Endothelial cell of umbilical vein (primary cell): ENCODE measurements around the gene FANCE. TPM values are rescaled to one million over a fixed set of nuclear protein-coding genes. Genes with fewer than 3 reads are reported as not detected.

Experiments used
- BruUV-seq: library from RNA; stranded (reverse); fragments of 400-500 nt; replicated peaks from 2 replicates; lab custom pipeline; 2021; lab: Mats Ljungman, UMichigan
- CTCF ChIA-PET: fragments of 300-600, 350-600 bp; sonication (Branson Sonifier 250); formaldehyde crosslinking; loops from one replicate; lab custom pipeline; 2021; ENCODE audit warnings: antibody characterized with exemption, inconsistent platforms; lab: Charles Lee
- POLR2A ChIA-PET: fragments of 300-600, 350-600 bp; sonication (Branson Sonifier 250); formaldehyde crosslinking; loops from one replicate; lab custom pipeline; 2021; ENCODE audit warnings: antibody characterized with exemption, inconsistent platforms; lab: Charles Lee
- DNase-seq: peaks from one replicate; pipeline ENCODE4 v3.0.0-alpha.2; 2011; ENCODE audit warnings: low read depth, low spot score
- FAIRE-seq: peaks from 2 replicates; lab custom pipeline; 2011; peaks lifted over from hg19 to GRCh38; lab: Jason Lieb, UNC
- H2AFZ ChIP-seq: 2 replicates; pipeline ENCODE4 v1.6.0; 2012; ENCODE audit warnings: low read depth, low read length, control low read depth, inconsistent platforms
- H3K27ac ChIP-seq: 2 replicates; pipeline ENCODE4 v1.5.1; 2011; ENCODE audit warnings: low read depth, mild to moderate bottlenecking, control low read depth, low read length, moderate library complexity; ENCODE audit not compliant: insufficient read depth
- H3K27me3 ChIP-seq, 2 experiments: 2 replicates each; pipeline versions ENCODE4 v1.6.0 to v1.6.1; 2011; ENCODE audit warnings: low read length in 2 of 2, mixed read lengths in 1 of 2; ENCODE audit not compliant: control insufficient read depth in 2 of 2, insufficient read depth in 2 of 2
- H3K36me3 ChIP-seq, 2 experiments: 2 replicates in 1 of 2; 3 replicates in 1 of 2; pipeline ENCODE4 v1.5.1; 2011; ENCODE audit warnings: low read length in 2 of 2, mild to moderate bottlenecking in 1 of 2, moderate library complexity in 1 of 2; ENCODE audit not compliant: control insufficient read depth in 2 of 2, insufficient read depth in 2 of 2; ENCODE audit errors: extremely low read depth in 1 of 2
- H3K4me1 ChIP-seq: 3 replicates; pipeline ENCODE4 v1.5.1; 2011; ENCODE audit warnings: mild to moderate bottlenecking, low read length; ENCODE audit not compliant: control insufficient read depth, insufficient read depth; ENCODE audit errors: extremely low read depth
- H3K4me2 ChIP-seq: 2 replicates; pipeline ENCODE4 v1.6.1; 2011; ENCODE audit warnings: low read length, control low read depth, mixed read lengths; ENCODE audit not compliant: insufficient read depth
- H3K4me3 ChIP-seq, 3 experiments: fragments of 200-600 bp in 1 of 3; sonication (generic), shearing (Covaris generic) in 1 of 3; replicated peaks in 1 of 3; 2 replicates each; pipeline ENCODE4 v1.5.1; 2011 to 2016; ENCODE audit warnings: control low read depth in 3 of 3, low read length in 3 of 3, mild to moderate bottlenecking in 2 of 3, inconsistent platforms in 1 of 3, low read depth in 1 of 3, moderate library complexity in 1 of 3; ENCODE audit not compliant: insufficient read depth in 1 of 3
- H3K79me2 ChIP-seq: 2 replicates; pipeline ENCODE4 v1.6.0; 2012; ENCODE audit warnings: low read length, inconsistent platforms; ENCODE audit not compliant: control insufficient read depth, insufficient read depth
- H3K9ac ChIP-seq: replicated peaks from 2 replicates; pipeline ENCODE3; 2011; ENCODE audit warnings: low read length, control low read depth; ENCODE audit not compliant: insufficient read depth; ENCODE audit errors: extremely low read depth
- H3K9me1 ChIP-seq: replicated peaks from 3 replicates; pipeline ENCODE4 v1.6.0; 2011; ENCODE audit warnings: mild to moderate bottlenecking, low read length; ENCODE audit not compliant: control insufficient read depth, insufficient read depth; ENCODE audit errors: extremely low read depth
- H3K9me3 ChIP-seq: replicated peaks from 2 replicates; pipeline ENCODE4 v1.5.1; 2012; ENCODE audit warnings: low read length, inconsistent platforms; ENCODE audit not compliant: control insufficient read depth, insufficient read depth
- H4K20me1 ChIP-seq: replicated peaks from 2 replicates; pipeline ENCODE3; 2011; ENCODE audit warnings: mild to moderate bottlenecking, low read length; ENCODE audit not compliant: control insufficient read depth, insufficient read depth; ENCODE audit errors: extremely low read depth
- CTCF ChIP-seq, 2 donors: IDR thresholded peaks; 1 replicate in 1 of 2; 2 replicates in 1 of 2; pipeline ENCODE4 v1.5.1; 2011; ENCODE audit warnings: low read length in 2 of 2, mild to moderate bottlenecking in 2 of 2, moderate library complexity in 2 of 2, control low read depth in 1 of 2, inconsistent platforms in 1 of 2, low read depth in 1 of 2; ENCODE audit not compliant: insufficient read depth in 1 of 2; ENCODE audit errors: extremely low read depth in 1 of 2
- EZH2 ChIP-seq: IDR thresholded peaks from 2 replicates; pipeline ENCODE4 v1.6.1; 2012; ENCODE audit warnings: borderline replicate concordance, low read depth, mild to moderate bottlenecking, moderate library complexity, low read length, inconsistent platforms; ENCODE audit not compliant: severe bottlenecking
- FOS ChIP-seq: IDR thresholded peaks from 2 replicates; pipeline ENCODE4 v1.6.1; 2011; ENCODE audit warnings: mild to moderate bottlenecking, low read length, moderate library complexity, borderline replicate concordance; ENCODE audit not compliant: insufficient read depth
- GATA2 ChIP-seq: IDR thresholded peaks from 2 replicates; pipeline ENCODE4 v1.7.0; 2011; ENCODE audit warnings: low read depth, mild to moderate bottlenecking, moderate library complexity, mixed read lengths, low read length; ENCODE audit not compliant: insufficient read length, insufficient read depth
- JUN ChIP-seq: IDR thresholded peaks from 2 replicates; pipeline ENCODE4 v1.6.1; 2011; ENCODE audit warnings: borderline replicate concordance, low read depth; ENCODE audit not compliant: insufficient read length, insufficient read depth
- MAX ChIP-seq: IDR thresholded peaks from 2 replicates; pipeline ENCODE4 v1.6.1; 2011; ENCODE audit not compliant: insufficient read depth, insufficient read length
- MYC ChIP-seq: IDR thresholded peaks from one replicate; pipeline ENCODE4 v1.6.1; 2011; ENCODE audit warnings: mild to moderate bottlenecking, low read depth, low read length
- POLR2A ChIP-seq: IDR thresholded peaks from 2 replicates; pipeline ENCODE4 v1.6.1; 2012; ENCODE audit warnings: low read depth, mild to moderate bottlenecking, control low read depth, low read length
- POLR2AphosphoS5 ChIP-seq: IDR thresholded peaks from 2 replicates; pipeline ENCODE4 v1.6.1; 2012; ENCODE audit warnings: low read depth, mild to moderate bottlenecking, control low read depth, low read length, moderate library complexity; ENCODE audit not compliant: insufficient read depth
- dilution Hi-C: fragments of 300-500 bp; cut with MboI; formaldehyde crosslinking; loops from one replicate; pipeline ENCODE4 v1.15.0; 2019; ENCODE audit warnings: low sequenced_read_pairs; ENCODE audit not compliant: extremely low pct_ligation_motif_present
- intact Hi-C: fragments of 100-400 bp; cut with micrococcal nuclease; formaldehyde crosslinking; loops from one replicate; pipeline ENCODE4 v1.10.0; 2022
- polyA plus RNA-seq, 4 experiments: library from polyadenylated mRNA; depleted of rRNA in 3 of 4; stranded (reverse) in 3 of 4; unstranded in 1 of 4; fragments of >200 nt; gene quantifications; 2 replicates each; pipeline versions ENCODE4 v1.2.1 to v1.2.3, GENCODE V29; 2011 to 2012; ENCODE audit warnings: missing spikeins in 1 of 4
- total RNA-seq: library from RNA; stranded (reverse); gene quantifications from 2 replicates; pipeline ENCODE4 v1.2.3, GENCODE V29; 2021

Gene FANCE
- total and polyA plus RNA-seq, 2 donors (not counting 3 experiments of a cell fraction or from before 2014, with no cell fraction given) = 9.1 to 12.7 TPM

- no peak overlapping the region for H3K4me3 ChIP-seq
- H3K27ac ChIP-seq = no peak overlapping the region
- no peaks in the 10 kb centered on the region for H4K20me1 ChIP-seq
- POLR2A ChIA-PET = no interaction called here
- no peaks in the 10 kb centered on the region for H3K36me3 ChIP-seq
- dilution Hi-C loops (no loop called here), intact Hi-C loops (no loop called here)
- BruUV-seq = no TSS peak
- FAIRE-seq (no peak), DNase-seq (no peak)
- H3K9ac ChIP-seq = no peak overlapping the region
- CTCF ChIA-PET = no interaction called here
- TF ChIP-seq MAX (no peak), JUN (no peak), GATA2 (no peak), POLR2AphosphoS5 (no peak), MYC (no peak), EZH2 (peak; percentile 22), POLR2A (no peak), FOS (no peak)
- no peaks in the 10 kb centered on the region for H3K79me2 ChIP-seq
- no peak overlapping the region for H3K4me2 ChIP-seq
- no peaks in the 10 kb centered on the region for H3K9me1 ChIP-seq
- H3K27me3 ChIP-seq = peaks cover 24 to 39% of the 10 kb centered on the region in 2 experiments
- no peak overlapping the region for H2AFZ ChIP-seq
- no peaks in the 10 kb centered on the region for H3K9me3 ChIP-seq
- no peaks in the 10 kb centered on the region for H3K4me1 ChIP-seq
Observed at GRCh38 chr6:35511562-35511941, 59.4 kb downstream of the FANCE start.

- Histone ChIP-seq H3K4me3 (no peak overlapping the region), H3K79me2 (no peaks in the 10 kb centered on the region), H3K4me2 (no peak overlapping the region), H3K27ac (no peak overlapping the region), H2AFZ (no peak overlapping the region), H3K9ac (no peak overlapping the region), H4K20me1 (no peaks in the 10 kb centered on the region), H3K27me3 (peaks cover 21 to 35% of the 10 kb centered on the region in 2 experiments), H3K9me1 (no peaks in the 10 kb centered on the region), H3K9me3 (no peaks in the 10 kb centered on the region), H3K4me1 (no peaks in the 10 kb centered on the region), H3K36me3 (no peaks in the 10 kb centered on the region)
- TF ChIP-seq GATA2 (no peak), MAX (no peak), POLR2A (no peak), JUN (no peak), FOS (no peak), EZH2 (no peak), CTCF (IDR thresholded peaks at IDR 0.05; ENCODE audit: extremely low read depth in 1 of 2, insufficient read depth in 1 of 2, low read depth in 1 of 2, low read length in 2 of 2) (no peak), POLR2AphosphoS5 (no peak), MYC (no peak)
- no peak for FAIRE-seq
- BruUV-seq = no TSS peak
- DNase-seq = no peak
- ChIA-PET POLR2A (no interaction called here), CTCF (no interaction called here)
- dilution Hi-C loops (no loop called here), intact Hi-C loops (no loop called here)
Observed at GRCh38 chr6:35512006-35512405, 59.9 kb downstream of the FANCE start.
